GM19372 (cell line): ENCODE data around the gene MYLK2.

Experiments used
- ATAC-seq: cut with Tn5 transposase; IDR thresholded peaks from one replicate; pipeline ENCODE4 v1.9.1; 2021; ENCODE audit warnings: mild to moderate bottlenecking, low read depth, moderate library complexity; ENCODE audit not compliant: unreplicated experiment

The MYLK2 gene

GRCh38 chr20:31849306-31849930, 30.3 kb downstream of the MYLK2 start:
- ATAC-seq, result no peak

GRCh38 chr20:31851240-31851955, 32.2 kb downstream of the MYLK2 start:
- no peak for ATAC-seq

GRCh38 chr20:31853481-31853880, 34.3 kb downstream of the MYLK2 start:
- no peak for ATAC-seq

- ATAC-seq, result no peak
These were observed 37.4 kb downstream of the MYLK2 start for GRCh38 chr20:31856516-31856915.

DNA sequence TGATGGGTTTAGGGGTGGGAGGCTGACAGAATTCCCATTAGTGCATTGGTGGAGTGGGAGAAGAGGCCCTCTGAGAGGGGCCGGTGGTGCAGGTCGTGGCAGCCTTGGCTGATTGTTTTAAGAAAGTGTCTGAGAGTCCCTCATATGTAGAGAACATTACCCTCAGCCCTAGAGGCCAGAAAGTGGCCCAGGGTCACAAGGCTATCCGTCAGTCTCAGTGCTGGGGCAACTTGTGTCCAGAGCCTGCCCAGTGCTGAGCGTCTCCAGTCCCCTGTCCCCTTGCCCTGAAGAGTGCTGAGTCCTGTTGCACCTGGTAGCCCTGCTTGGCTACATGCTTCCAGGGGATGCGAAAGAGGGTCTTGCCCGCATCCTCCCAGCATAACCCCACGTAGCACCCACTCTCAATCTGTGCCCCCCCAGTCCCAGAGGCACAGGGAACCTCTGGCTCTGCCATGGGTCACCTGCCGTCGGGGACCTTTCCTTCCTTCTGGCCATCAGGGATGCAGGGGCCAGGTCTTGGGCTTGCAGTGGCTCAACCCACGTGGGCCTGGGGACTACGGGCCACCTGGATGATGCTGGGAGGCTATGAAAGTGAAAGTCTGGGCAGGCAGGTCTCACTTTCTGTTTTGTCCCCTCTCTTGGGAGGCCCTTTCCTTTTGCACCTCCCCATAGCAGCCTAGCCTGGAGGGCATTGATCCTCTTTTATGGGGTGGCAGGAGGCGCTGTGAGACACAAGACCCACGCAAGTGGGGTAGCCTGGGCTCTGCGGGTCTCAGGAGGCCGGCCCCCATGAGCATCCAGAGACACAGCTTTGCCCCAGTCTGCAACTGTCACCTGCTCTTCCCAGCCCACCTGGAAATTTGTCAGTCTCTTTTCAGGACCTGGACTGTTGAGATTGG, 39.0 kb downstream of the MYLK2 start:
- no peak for ATAC-seq

DNA sequence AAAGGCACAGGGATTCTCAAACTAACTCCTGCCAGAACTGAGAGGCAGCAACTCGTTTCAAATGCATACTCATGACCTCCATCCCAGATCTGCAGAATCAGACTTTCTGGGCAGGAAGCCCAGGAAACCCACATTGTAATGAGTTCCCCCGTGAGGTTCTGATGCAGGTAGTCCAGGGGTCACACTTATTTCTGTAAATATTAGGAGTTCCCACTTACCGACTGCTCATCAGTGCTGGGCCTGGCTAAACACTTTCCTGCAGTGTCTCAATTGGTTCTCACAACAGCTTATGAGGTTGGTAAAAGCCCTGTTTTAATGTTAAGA, 39.6 kb downstream of the MYLK2 start:
- ATAC-seq, result no peak

GRCh38 chr20:31859266-31859997, 40.3 kb downstream of the MYLK2 start:
- no peak for ATAC-seq

GRCh38 chr20:31859998-31860380, 40.8 kb downstream of the MYLK2 start:
- no peak for ATAC-seq

- ATAC-seq, result no peak
These were observed 41.4 kb downstream of the MYLK2 start for GRCh38 chr20:31860390-31861134.

DNA sequence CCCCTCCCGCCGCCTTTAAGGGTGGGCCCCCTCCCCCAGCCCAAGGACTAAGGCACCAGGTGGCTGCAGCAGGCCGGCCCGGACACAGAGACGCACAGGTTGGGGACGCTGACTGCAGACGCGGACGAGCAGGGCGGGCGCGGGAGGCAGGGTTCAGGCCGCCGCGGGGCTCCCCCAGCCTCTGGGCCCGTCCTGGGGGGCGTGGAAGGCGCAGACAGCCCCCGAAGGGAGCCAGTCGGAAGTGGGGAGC, 41.9 kb downstream of the MYLK2 start:
- peak; percentile 21 for ATAC-seq

GRCh38 chr20:31861385-31862156, 42.4 kb downstream of the MYLK2 start:
- peak; percentile 74 for ATAC-seq

DNA sequence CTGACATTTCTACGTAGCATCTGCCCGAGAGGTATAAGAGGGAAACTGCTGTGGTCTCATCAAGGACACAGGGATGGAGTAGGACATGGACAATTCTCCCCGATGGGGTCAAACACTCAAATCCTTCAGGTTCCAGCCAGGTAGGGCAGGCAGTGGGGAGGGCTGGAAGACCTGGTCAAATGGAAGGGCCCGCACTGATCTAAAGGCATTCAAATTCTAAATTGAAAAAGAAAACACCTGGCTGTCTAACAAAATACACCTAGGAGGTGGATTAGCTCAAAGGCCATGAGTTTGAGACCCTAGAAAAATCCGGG, 43.0 kb downstream of the MYLK2 start:
- ATAC-seq, result no peak

DNA sequence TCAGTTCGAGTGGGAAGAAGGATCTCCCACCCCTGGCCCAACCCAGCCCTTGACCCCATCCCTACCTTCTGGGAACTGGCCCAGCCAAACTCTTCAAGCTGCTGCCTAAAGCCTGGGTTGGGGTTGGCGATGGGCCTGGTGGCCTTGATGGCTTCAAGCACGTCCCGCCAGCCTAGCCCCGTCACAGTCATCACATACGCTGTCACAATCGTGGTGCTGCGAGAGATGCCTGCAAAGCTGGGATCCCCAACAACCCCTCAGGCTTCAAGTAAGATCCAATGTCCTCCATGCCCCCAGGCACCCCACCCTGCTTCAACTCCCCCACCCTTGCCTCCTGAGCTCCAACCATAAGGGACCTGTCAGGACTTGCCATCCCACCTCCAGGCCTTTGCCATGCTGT, 43.4 kb downstream of the MYLK2 start:
- no peak for ATAC-seq

DNA sequence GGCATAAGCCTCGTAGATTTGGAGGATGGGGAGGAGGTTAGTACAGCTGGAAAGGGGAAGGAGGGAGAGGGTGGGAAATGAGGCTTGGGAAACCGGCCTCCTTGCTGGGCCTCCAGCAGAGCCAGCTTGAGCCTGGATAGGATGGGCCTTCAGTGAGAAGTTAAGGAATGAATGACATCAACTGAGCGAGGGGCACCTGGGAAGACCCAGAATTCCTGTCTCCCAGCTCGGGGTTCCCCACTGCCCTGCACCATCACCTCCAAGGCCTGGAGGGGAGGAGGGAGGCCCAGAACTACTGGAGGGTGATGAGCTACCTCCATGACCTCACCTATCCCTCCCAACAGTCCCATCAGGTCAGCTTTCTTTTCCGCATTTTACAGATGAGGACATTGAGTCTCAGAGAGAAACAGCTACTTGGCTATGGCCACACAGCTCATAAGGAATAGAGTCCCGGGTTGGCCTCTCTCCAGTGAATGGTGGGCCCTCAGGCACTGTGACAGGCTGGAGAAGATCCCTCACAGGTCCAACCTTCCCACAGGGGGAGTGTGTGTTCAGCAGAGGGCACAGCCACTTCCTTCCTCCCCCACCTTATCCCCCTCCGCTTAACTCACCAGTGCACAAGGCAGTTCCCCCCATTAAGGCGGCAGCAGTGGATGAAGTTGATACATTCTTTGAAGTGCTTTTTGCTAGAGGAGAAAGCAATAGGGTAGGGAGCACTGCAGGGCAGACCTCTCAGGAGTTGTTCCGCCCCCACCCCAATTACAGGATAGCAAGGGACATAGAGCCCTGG, 44.3 kb downstream of the MYLK2 start:
- ATAC-seq, result no peak

GRCh38 chr20:31864521-31865400, 45.6 kb downstream of the MYLK2 start:
- no peak for ATAC-seq

DNA sequence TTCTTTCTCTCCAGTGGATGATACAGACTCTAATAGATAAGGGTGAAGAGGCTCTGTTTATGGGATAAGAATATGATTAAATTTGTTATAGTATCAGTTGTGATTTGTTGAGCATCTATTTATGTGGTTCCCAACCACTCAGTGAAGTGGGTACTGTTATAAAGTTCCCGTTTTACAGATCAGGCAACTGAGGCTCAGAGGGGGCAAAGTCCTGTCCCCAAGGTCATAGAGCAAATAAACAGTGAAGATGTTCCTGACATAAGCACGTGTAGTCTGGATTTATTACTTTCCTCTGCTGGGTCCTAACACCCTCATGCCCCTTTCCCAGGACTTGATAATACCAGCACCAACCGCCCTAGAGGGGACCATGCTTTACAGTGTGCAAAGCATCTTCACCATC, 47.1 kb downstream of the MYLK2 start:
- no peak for ATAC-seq

GRCh38 chr20:31868853-31869672, 49.9 kb downstream of the MYLK2 start:
- no peak for ATAC-seq

- no peak for ATAC-seq
These were observed 50.5 kb downstream of the MYLK2 start for GRCh38 chr20:31869673-31869941.
